Coronary artery (tissue), 2 donors: ENCODE results near the gene DGKG.

Experiments
- DNase-seq: peaks from one replicate; pipeline ENCODE4 v3.0.0-alpha.2; 2017; ENCODE audit warnings: low spot score
- H3K27ac ChIP-seq, 2 donors: fragments of 200-600 bp; sonication (generic); one replicate each; pipeline ENCODE4 v1.5.1; 2016 to 2019
- H3K4me3 ChIP-seq: fragments of 200-600 bp; sonication (generic); 2 replicates; pipeline ENCODE4 v1.5.1; 2016; ENCODE audit warnings: mild to moderate bottlenecking, moderate library complexity
- CTCF ChIP-seq: fragments of 200-600 bp; sonication (generic); IDR thresholded peaks from one replicate; pipeline ENCODE4 v1.5.1; 2019; ENCODE audit warnings: antibody characterized with exemption

Gene DGKG

GRCh38 chr3:186182850-186183249 is 179.2 kb downstream of the DGKG start:
- Histone ChIP-seq H3K4me3 (no peak overlapping the region), H3K27ac (no peak overlapping the region)
- no peak for DNase-seq
- TF ChIP-seq CTCF: no peak

DNA sequence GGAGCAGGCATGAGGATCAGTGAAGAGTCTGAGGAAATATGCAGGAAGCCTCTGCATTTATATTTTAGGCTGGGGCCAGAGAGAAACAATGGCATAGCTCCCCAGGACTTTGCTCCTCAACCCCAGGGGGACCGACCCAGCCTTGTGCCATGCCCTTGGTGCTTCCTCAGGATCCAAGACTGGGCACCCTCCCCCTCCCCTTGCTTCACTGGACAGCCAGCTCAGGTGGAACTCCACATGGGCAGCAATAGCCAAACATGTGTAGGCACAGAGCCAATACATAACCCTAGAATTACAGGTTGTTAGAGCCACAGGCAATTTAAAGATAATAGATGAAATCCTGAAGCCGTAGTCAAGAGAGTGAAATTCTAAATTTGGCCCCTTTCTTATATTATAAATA is 180.1 kb downstream of the DGKG start:
- TF ChIP-seq CTCF: no peak

GRCh38 chr3:186180891-186181481 is 181.0 kb downstream of the DGKG start:
- no peak for DNase-seq
- TF ChIP-seq CTCF: no peak
- Histone ChIP-seq H3K27ac (no peak overlapping the region), H3K4me3 (no peak overlapping the region)

More for the DNA sequence above, 180.1 kb downstream of the DGKG start:
- Histone ChIP-seq H3K4me3 (no peak overlapping the region), H3K27ac (no peak overlapping the region)
- DNase-seq: no peak

- TF ChIP-seq CTCF: no peak
- no peak for DNase-seq
Observed at GRCh38 chr3:186180151-186180550, 181.9 kb downstream of the DGKG start.

GRCh38 chr3:186178412-186178811 is 183.6 kb downstream of the DGKG start:
- no peak for TF ChIP-seq CTCF
- Histone ChIP-seq H3K27ac (no peak overlapping the region), H3K4me3 (no peak overlapping the region)
- no peak for DNase-seq

More at GRCh38 chr3:186180151-186180550, 181.9 kb downstream of the DGKG start:
- H3K4me3 ChIP-seq: no peak overlapping the region
- H3K27ac ChIP-seq: no peak overlapping the region

- no peak for TF ChIP-seq CTCF
- H3K27ac ChIP-seq: no peak overlapping the region
- H3K4me3 ChIP-seq: no peak overlapping the region
- DNase-seq: no peak
Observed at GRCh38 chr3:186176373-186176990, 185.6 kb downstream of the DGKG start.

- no peak for DNase-seq
- H3K4me3 ChIP-seq: no peak overlapping the region
- H3K27ac ChIP-seq: no peak overlapping the region
- no peak for TF ChIP-seq CTCF
Observed at GRCh38 chr3:186173224-186173815, 188.7 kb downstream of the DGKG start.
